HCT116 (cell line): Measurements from ENCODE around the gene OXCT2. TPM values are rescaled to one million over a fixed set of nuclear protein-coding genes. Genes with fewer than 3 reads are reported as not detected.

ENCODE experiments used
- ATAC-seq: fragments of 200-7000 bp; cut with Tn5 transposase; 2 replicates; pipeline ENCODE4 v1.9.1; 2020; ENCODE audit warnings: mild to moderate bottlenecking, moderate library complexity
- BruUV-seq: library from RNA; stranded (reverse); fragments of 400-500 nt; replicated peaks from 2 replicates; lab custom pipeline; 2021; lab: Mats Ljungman, UMichigan
- CTCF ChIA-PET: fragments of 300-600 bp; sonication (Branson Sonifier 250); formaldehyde crosslinking; loops from one replicate; lab custom pipeline; 2021; ENCODE audit warnings: antibody characterized with exemption; lab: Charles Lee
- POLR2A ChIA-PET: fragments of 300-600, 350-600 bp; sonication (Branson Sonifier 250); formaldehyde crosslinking; loops from one replicate; lab custom pipeline; 2021; ENCODE audit warnings: antibody characterized with exemption; lab: Charles Lee
- RAD21 ChIA-PET, 2 experiments: fragments of 300-600 bp; sonication (Branson Sonifier 250); formaldehyde crosslinking; loops; one replicate each; lab custom pipeline; 2023; ENCODE audit warnings: low total read pairs in 2 of 2; ENCODE audit not compliant: uncharacterized antibody in 2 of 2, unreplicated experiment in 2 of 2, low non-redundant PET in 1 of 2; lab: Charles Lee
- DNase-seq: peaks from one replicate; pipeline ENCODE4 v3.0.0-alpha.2; 2010; ENCODE audit warnings: low read depth, low spot score
- H2AFZ ChIP-seq: fragments of 200-600 bp; shearing (Covaris generic), sonication (generic); 2 replicates; pipeline ENCODE4 v1.6.1; 2017; ENCODE audit warnings: low read depth, mixed run types, mixed read lengths, antibody characterized with exemption, low read length; ENCODE audit not compliant: poor library complexity, severe bottlenecking
- H3K27ac ChIP-seq: 2 replicates; pipeline ENCODE4 v1.5.1; 2012; ENCODE audit warnings: low read depth, low read length
- H3K27me3 ChIP-seq: fragments of 200-600 bp; sonication (generic); 2 replicates; pipeline ENCODE4 v1.6.1; 2016; ENCODE audit warnings: mixed run types, low read length, mixed read lengths; ENCODE audit not compliant: insufficient read depth
- H3K36me3 ChIP-seq, 2 experiments: fragments of 200-500 bp in 1 of 2; fragments of 200-600 bp in 1 of 2; sonication (Bioruptor generic) in 1 of 2; sonication (generic) in 1 of 2; 2 replicates each; pipeline versions ENCODE4 v1.5.1 to v1.6.1; 2014 to 2016; ENCODE audit warnings: low read length in 2 of 2, inconsistent platforms in 1 of 2, mixed read lengths in 1 of 2, mixed run types in 1 of 2; ENCODE audit not compliant: insufficient read depth in 2 of 2, control insufficient read depth in 1 of 2
- H3K4me1 ChIP-seq, 2 experiments: fragments of 200-600 bp in 1 of 2; sonication (generic) in 1 of 2; 2 replicates each; pipeline versions ENCODE4 v1.5.1 to v1.6.1; 2012 to 2017; ENCODE audit warnings: low read length in 2 of 2, inconsistent platforms in 1 of 2, mild to moderate bottlenecking in 1 of 2, mixed read lengths in 1 of 2, mixed run types in 1 of 2, moderate library complexity in 1 of 2; ENCODE audit not compliant: insufficient read depth in 2 of 2, control insufficient read depth in 1 of 2
- H3K4me2 ChIP-seq: fragments of 200-600 bp; sonication (generic); 2 replicates; pipeline ENCODE4 v1.6.1; 2017; ENCODE audit warnings: mixed run types, low read length, mixed read lengths
- H3K4me3 ChIP-seq, 2 experiments: fragments of 200-600 bp in 1 of 2; sonication (generic) in 1 of 2; replicated peaks in 1 of 2; 2 replicates each; pipeline ENCODE4 v1.5.1; 2011 to 2016; ENCODE audit warnings: low read length in 2 of 2, control low read depth in 1 of 2, low read depth in 1 of 2, mild to moderate bottlenecking in 1 of 2, mixed read lengths in 1 of 2, mixed run types in 1 of 2
- H3K79me2 ChIP-seq: fragments of 200-600 bp; sonication (generic); 2 replicates; pipeline ENCODE4 v1.6.1; 2017; ENCODE audit warnings: mild to moderate bottlenecking, mixed run types, low read length, moderate library complexity, mixed read lengths; ENCODE audit not compliant: insufficient read depth
- H3K9ac ChIP-seq: fragments of 200-600 bp; sonication (generic); 2 replicates; pipeline ENCODE4 v1.6.1; 2016; ENCODE audit warnings: low read length, mixed read lengths
- H3K9me2 ChIP-seq: fragments of 200-600 bp; sonication (generic), shearing (Covaris generic); 2 replicates; pipeline ENCODE4 v1.6.1; 2017; ENCODE audit warnings: mixed run types, mild to moderate bottlenecking, moderate library complexity; ENCODE audit not compliant: insufficient read depth
- H3K9me3 ChIP-seq, 2 experiments: fragments of 200-500 bp in 1 of 2; fragments of 200-600 bp in 1 of 2; sonication (Bioruptor generic) in 1 of 2; sonication (generic) in 1 of 2; 2 replicates each; pipeline ENCODE4 v1.6.1; 2014 to 2017; ENCODE audit warnings: low read length in 2 of 2, mixed read lengths in 2 of 2, inconsistent platforms in 1 of 2, low read depth in 1 of 2, mild to moderate bottlenecking in 1 of 2, mixed run types in 1 of 2, moderate library complexity in 1 of 2; ENCODE audit not compliant: control insufficient read depth in 1 of 2, insufficient read depth in 1 of 2
- H4K20me1 ChIP-seq: fragments of 200-600 bp; sonication (generic), shearing (Covaris generic); 2 replicates; pipeline ENCODE4 v1.6.1; 2017; ENCODE audit warnings: mixed run types, mild to moderate bottlenecking, moderate library complexity; ENCODE audit not compliant: insufficient read depth
- CBX3 ChIP-seq: IDR thresholded peaks from 2 replicates; pipeline ENCODE4 v1.6.1; 2012; ENCODE audit warnings: low read depth
- CEBPB ChIP-seq: IDR thresholded peaks from 2 replicates; pipeline ENCODE4 v1.6.1; 2012; ENCODE audit warnings: low read depth
- CTCF ChIP-seq, 3 experiments: fragments of 200-600 bp in 1 of 3; sonication (generic) in 1 of 3; IDR thresholded peaks in 2 of 3; conservative IDR thresholded peaks in 1 of 3; 2 replicates each; pipeline ENCODE4 v1.5.1; 2012 to 2017; ENCODE audit warnings: low read depth in 2 of 3, low read length in 2 of 3, antibody characterized with exemption in 1 of 3, borderline replicate concordance in 1 of 3, control low read depth in 1 of 3, mild to moderate bottlenecking in 1 of 3, mixed read lengths in 1 of 3, mixed run types in 1 of 3, moderate library complexity in 1 of 3; ENCODE audit not compliant: insufficient read depth in 1 of 3
- EGR1 ChIP-seq: IDR thresholded peaks from 2 replicates; pipeline ENCODE4 v1.6.1; 2012; ENCODE audit warnings: low read depth
- EZH2phosphoT487 ChIP-seq: fragments of 200-600 bp; IDR thresholded peaks from 2 replicates; pipeline ENCODE4 v1.6.1; 2018; ENCODE audit warnings: antibody characterized with exemption, borderline replicate concordance
- FOSL1 ChIP-seq: IDR thresholded peaks from 2 replicates; pipeline ENCODE4 v1.6.1; 2012; ENCODE audit warnings: low read depth
- JUND ChIP-seq: IDR thresholded peaks from 2 replicates; pipeline ENCODE4 v1.6.1; 2012
- MAX ChIP-seq: IDR thresholded peaks from 2 replicates; pipeline ENCODE4 v1.6.1; 2012
- POLR2A ChIP-seq: IDR thresholded peaks from 2 replicates; pipeline ENCODE4 v1.7.0; 2011; ENCODE audit warnings: borderline replicate concordance; ENCODE audit not compliant: insufficient read depth, insufficient read length; ENCODE audit errors: extremely low read depth
- POLR2AphosphoS5 ChIP-seq: IDR thresholded peaks from 2 replicates; pipeline ENCODE4 v1.6.1; 2011; ENCODE audit warnings: mild to moderate bottlenecking, low read depth, low read length, moderate library complexity
- RAD21 ChIP-seq: IDR thresholded peaks from 2 replicates; pipeline ENCODE4 v1.6.1; 2012; ENCODE audit warnings: low read depth, mild to moderate bottlenecking
- SIN3A ChIP-seq: IDR thresholded peaks from 2 replicates; pipeline ENCODE4 v1.6.1; 2012; ENCODE audit warnings: low read depth
- SP1 ChIP-seq: IDR thresholded peaks from 2 replicates; pipeline ENCODE4 v1.6.1; 2012; ENCODE audit warnings: low read depth
- SRF ChIP-seq: IDR thresholded peaks from 2 replicates; pipeline ENCODE4 v1.6.1; 2012; ENCODE audit warnings: low read depth
- TCF7L2 ChIP-seq: IDR thresholded peaks from 2 replicates; pipeline ENCODE4 v1.7.0; 2011; ENCODE audit warnings: borderline replicate concordance, inconsistent platforms; ENCODE audit not compliant: insufficient read depth, insufficient read length; ENCODE audit errors: extremely low read depth
- ZFX ChIP-seq: fragments of 450-650 bp; IDR thresholded peaks from 2 replicates; pipeline ENCODE4 v1.6.1; 2017
- ZNF274 ChIP-seq: fragments of 200-500 bp; sonication (Bioruptor generic); IDR thresholded peaks from 2 replicates; pipeline ENCODE4 v1.6.1; 2014; ENCODE audit warnings: mild to moderate bottlenecking, low read depth, low read length, inconsistent platforms
- intact Hi-C: fragments of 100-400 bp; cut with micrococcal nuclease; formaldehyde crosslinking; loops from 2 replicates; pipeline ENCODE4 v1.10.0; 2022
- total RNA-seq: library from RNA; stranded (reverse); gene quantifications from one replicate; pipeline ENCODE4 v1.2.1, GENCODE V29; 2021; ENCODE audit not compliant: unreplicated experiment
- TF ChIP-seq, protein P1 (sequence below): IDR thresholded peaks from 2 replicates; pipeline ENCODE4 v1.6.1; 2012
- TF ChIP-seq, protein P2 (sequence below): IDR thresholded peaks from 2 replicates; pipeline ENCODE4 v1.6.1; 2012; ENCODE audit warnings: low read depth

Gene OXCT2
- total RNA-seq, 1 experiment from 2014 or later, result 3.7 TPM

DNA sequence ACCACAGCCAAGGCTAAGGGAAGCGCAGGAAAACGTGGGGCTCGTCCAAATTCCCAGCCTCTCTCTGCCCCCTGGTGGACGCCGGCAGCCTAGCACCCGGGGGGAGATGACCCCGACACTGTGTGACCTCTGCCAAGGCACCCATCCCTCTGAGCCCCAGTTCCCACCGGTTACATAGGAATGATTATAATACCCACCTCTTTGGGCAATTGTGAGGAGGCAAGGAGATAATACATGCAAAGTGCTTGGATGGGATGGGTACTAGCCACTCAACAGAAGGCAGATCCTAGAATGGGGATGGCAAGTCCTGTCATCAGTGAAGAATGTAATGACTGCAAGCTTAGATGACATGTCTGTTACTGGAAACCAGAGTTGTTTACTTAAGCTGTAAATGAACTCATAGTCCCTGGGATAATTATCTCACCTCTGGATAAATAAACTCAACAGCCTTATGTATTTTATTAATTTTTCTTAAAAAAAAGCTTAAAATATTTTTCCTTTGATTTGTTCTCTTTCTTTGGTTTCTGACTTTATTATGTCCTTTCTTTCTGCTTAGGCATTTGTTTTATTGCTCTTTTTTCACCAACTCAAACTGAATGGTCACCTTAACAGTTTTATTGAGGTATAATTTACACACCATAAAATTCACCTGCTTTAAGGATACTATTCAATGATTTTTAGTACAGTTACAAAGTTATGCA is 28.8 kb upstream of the OXCT2 start:
- Histone ChIP-seq H3K4me2 (peak overlapping the region; percentile 65), H4K20me1 (no peaks in the 10 kb centered on the region), H3K79me2 (no peaks in the 10 kb centered on the region), H3K27ac (peak overlapping the region; percentile 66; the same call in 1 of the 2 replicates)
- intact Hi-C loops, result loop anchor here (1.0 to 10.0 kb wide), 2 partner anchors 98 to 195 kb away; no protein-coding TSS in a partner anchor
- DNase-seq, result peak; percentile 39
- TSS peak; percentile 74 for BruUV-seq
- ATAC-seq, result peak; percentile 89
- CTCF ChIA-PET, result interaction anchor here (0.8 to 3.8 kb wide), 5 partner anchors 9 to 194 kb away, joined by 3 to 27 read pairs (median 6); no protein-coding TSS in a partner anchor
- TF ChIP-seq ZNF274 (no peak), CTCF (IDR thresholded peaks at IDR 0.05 in 2 of 3, conservative IDR thresholded peaks at IDR 0.05 in 1 of 3; ENCODE audit: borderline replicate concordance in 1 of 3, insufficient read depth in 1 of 3, low read depth in 2 of 3, low read length in 2 of 3) (peak; percentile 77 to 85 (median 79)), FOSL1 (peak; percentile 35), RAD21 (peak; percentile 74), POLR2A (no peak), CBX3 (no peak), CEBPB (no peak), ZFX (no peak), POLR2AphosphoS5 (no peak; the same call in 1 of the 2 replicates), EZH2phosphoT487 (no peak), SIN3A (no peak), JUND (no peak; the same call in 1 of the 2 replicates), TCF7L2 (no peak), EGR1 (no peak), SP1 (0 out of 2 replicates have a peak, but pooled peaks have one; percentile 16), MAX (no peak), SRF (peak; percentile 13; the same call in 1 of the 2 replicates)
- TF ChIP-seq, protein P1, sequence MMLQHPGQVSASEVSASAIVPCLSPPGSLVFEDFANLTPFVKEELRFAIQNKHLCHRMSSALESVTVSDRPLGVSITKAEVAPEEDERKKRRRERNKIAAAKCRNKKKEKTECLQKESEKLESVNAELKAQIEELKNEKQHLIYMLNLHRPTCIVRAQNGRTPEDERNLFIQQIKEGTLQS, result no peak
- TF ChIP-seq, protein P2, sequence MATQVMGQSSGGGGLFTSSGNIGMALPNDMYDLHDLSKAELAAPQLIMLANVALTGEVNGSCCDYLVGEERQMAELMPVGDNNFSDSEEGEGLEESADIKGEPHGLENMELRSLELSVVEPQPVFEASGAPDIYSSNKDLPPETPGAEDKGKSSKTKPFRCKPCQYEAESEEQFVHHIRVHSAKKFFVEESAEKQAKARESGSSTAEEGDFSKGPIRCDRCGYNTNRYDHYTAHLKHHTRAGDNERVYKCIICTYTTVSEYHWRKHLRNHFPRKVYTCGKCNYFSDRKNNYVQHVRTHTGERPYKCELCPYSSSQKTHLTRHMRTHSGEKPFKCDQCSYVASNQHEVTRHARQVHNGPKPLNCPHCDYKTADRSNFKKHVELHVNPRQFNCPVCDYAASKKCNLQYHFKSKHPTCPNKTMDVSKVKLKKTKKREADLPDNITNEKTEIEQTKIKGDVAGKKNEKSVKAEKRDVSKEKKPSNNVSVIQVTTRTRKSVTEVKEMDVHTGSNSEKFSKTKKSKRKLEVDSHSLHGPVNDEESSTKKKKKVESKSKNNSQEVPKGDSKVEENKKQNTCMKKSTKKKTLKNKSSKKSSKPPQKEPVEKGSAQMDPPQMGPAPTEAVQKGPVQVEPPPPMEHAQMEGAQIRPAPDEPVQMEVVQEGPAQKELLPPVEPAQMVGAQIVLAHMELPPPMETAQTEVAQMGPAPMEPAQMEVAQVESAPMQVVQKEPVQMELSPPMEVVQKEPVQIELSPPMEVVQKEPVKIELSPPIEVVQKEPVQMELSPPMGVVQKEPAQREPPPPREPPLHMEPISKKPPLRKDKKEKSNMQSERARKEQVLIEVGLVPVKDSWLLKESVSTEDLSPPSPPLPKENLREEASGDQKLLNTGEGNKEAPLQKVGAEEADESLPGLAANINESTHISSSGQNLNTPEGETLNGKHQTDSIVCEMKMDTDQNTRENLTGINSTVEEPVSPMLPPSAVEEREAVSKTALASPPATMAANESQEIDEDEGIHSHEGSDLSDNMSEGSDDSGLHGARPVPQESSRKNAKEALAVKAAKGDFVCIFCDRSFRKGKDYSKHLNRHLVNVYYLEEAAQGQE, result no peak
- TF ChIP-seq, all 23 proteins: peak for 5
- Histone ChIP-seq H3K36me3 (no peaks in the 10 kb centered on the region), H3K4me1 (peaks cover 9 to 23% of the 10 kb centered on the region in 2 experiments), H2AFZ (no peak overlapping the region), H3K27me3 (no peaks in the 10 kb centered on the region), H3K9me3 (no peaks in the 10 kb centered on the region), H3K9ac (peak overlapping the region; percentile 57), H3K9me2 (no peaks in the 10 kb centered on the region), H3K4me3 (peak overlapping the region; percentile 19 to 43)
- ChIA-PET POLR2A (interaction anchor here (2.1 kb wide), 1 partner anchor 11 kb away, joined by 5 read pairs; the partner anchor contains the start of gene BMP8B), RAD21 (interaction anchor here in 1 of 2 experiments (1.8 kb wide), 2 partner anchors 98 to 193 kb away, joined by 3 to 5 read pairs; no protein-coding TSS in a partner anchor)
